ENCODE data around the gene RGS6.

GRCh38 chr14:72591391-72591790, 659.2 kb downstream of the RGS6 start:
- TF ChIP-seq GATA2 (IDR thresholded peaks at IDR 0.05; ENCODE audit: low read depth, low read length): no peak
- no peak for TF ChIP-seq GATA3 (IDR thresholded peaks at IDR 0.05; ENCODE audit: low read depth, low read length)
